Glutamatergic neuron (in vitro differentiated cells): ENCODE data around the gene PITX1. TPM values are rescaled to one million over a fixed set of nuclear protein-coding genes. Genes with fewer than 3 reads are reported as not detected.

Experiments
- DNase-seq: peaks from one replicate; pipeline ENCODE4 v3.0.0; 2022
- H3K27ac Mint-ChIP-seq: one replicate; pipeline ENCODE4 v1.8.0; 2020; ENCODE audit warnings: mild to moderate bottlenecking, mixed read lengths, inconsistent platforms; ENCODE audit not compliant: unreplicated experiment
- H3K27me3 Mint-ChIP-seq: one replicate; pipeline ENCODE4 v1.8.0; 2020; ENCODE audit warnings: mild to moderate bottlenecking, moderate library complexity, mixed read lengths, inconsistent platforms; ENCODE audit not compliant: unreplicated experiment
- H3K36me3 Mint-ChIP-seq: one replicate; pipeline ENCODE4 v1.8.0; 2020; ENCODE audit warnings: mild to moderate bottlenecking, mixed read lengths, inconsistent platforms; ENCODE audit not compliant: unreplicated experiment
- H3K4me1 Mint-ChIP-seq: one replicate; pipeline ENCODE4 v1.8.0; 2020; ENCODE audit warnings: mild to moderate bottlenecking, low read depth, mixed read lengths, inconsistent platforms; ENCODE audit not compliant: unreplicated experiment
- H3K4me3 Mint-ChIP-seq: one replicate; pipeline ENCODE4 v1.8.0; 2020; ENCODE audit warnings: mild to moderate bottlenecking, mixed read lengths, inconsistent platforms; ENCODE audit not compliant: unreplicated experiment
- H3K9me3 Mint-ChIP-seq: one replicate; pipeline ENCODE4 v1.8.0; 2020; ENCODE audit warnings: mild to moderate bottlenecking, moderate library complexity, mixed read lengths, inconsistent platforms; ENCODE audit not compliant: unreplicated experiment
- total RNA-seq: library from RNA; stranded (reverse); fragmentation: NEBNext Ultra II Directional; extraction: Animal tissue kit (Norgen Biotek cat#: 25700); gene quantifications from one replicate; pipeline ENCODE4 v1.2.1, GENCODE V29; 2021; ENCODE audit not compliant: unreplicated experiment
- TF ChIP-seq, protein P1 (sequence below): fragments of 200-600 bp; sonication (generic); IDR thresholded peaks from one replicate; pipeline ENCODE4 v1.5.0; 2021; ENCODE audit not compliant: partially characterized antibody, unreplicated experiment

Gene PITX1
- total RNA-seq, 1 donor from 2014 or later: 0.76 TPM

DNA sequence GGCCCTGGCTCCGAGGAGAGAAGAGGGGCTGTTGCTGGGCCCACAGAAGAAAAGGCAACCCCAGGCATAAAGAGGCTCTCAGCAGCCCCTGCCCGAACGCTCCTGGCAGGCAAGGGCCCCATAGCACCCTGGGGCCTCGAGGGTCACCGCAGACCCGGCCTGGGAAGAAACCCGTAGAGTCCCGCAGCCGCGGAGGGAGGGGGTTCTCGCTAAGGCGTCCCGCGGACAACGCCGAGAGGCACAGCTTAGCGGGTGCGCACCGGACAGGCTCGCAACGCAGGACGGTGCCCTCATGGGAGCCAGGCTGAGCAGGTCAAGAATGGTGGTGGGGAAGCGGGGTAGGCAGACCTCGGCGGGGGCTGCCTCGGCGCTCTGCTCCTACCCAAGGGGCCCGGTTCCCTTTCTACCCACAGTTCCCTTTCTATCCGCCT, 6.7 kb downstream of the PITX1 start:
- no peak overlapping the region for H3K4me3 Mint-ChIP-seq
- no peak for DNase-seq

DNA sequence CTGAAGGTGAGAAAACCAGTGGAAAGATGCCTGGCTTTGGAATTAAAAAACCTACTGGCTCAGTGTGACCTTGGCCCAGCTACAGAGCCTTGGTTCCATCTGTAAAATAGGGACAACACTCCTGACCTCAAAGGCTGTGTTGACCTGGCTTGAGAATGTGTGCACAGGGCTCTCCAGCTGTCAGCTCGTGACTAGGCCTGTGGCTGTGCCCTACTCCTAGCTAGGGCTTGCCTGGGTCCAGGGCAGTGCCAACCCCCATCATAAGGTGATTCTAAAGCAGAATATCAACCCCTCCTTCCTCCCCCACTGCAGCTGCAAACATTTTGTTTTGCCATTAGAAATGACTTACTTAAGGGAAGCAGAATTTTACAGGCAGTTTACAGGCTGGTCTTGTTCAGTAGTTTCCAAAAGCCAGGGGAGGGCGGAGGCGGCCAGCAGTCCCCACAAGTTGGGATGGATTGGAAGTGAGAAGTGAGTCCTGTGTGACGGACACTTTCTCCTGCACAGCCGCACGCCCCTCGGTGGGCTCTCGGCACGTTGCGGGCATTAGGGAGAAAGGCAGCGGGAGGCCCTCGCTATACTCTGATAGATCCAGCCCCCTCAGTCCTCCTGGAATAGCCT, 7.3 kb downstream of the PITX1 start:
- TF ChIP-seq, protein P1, sequence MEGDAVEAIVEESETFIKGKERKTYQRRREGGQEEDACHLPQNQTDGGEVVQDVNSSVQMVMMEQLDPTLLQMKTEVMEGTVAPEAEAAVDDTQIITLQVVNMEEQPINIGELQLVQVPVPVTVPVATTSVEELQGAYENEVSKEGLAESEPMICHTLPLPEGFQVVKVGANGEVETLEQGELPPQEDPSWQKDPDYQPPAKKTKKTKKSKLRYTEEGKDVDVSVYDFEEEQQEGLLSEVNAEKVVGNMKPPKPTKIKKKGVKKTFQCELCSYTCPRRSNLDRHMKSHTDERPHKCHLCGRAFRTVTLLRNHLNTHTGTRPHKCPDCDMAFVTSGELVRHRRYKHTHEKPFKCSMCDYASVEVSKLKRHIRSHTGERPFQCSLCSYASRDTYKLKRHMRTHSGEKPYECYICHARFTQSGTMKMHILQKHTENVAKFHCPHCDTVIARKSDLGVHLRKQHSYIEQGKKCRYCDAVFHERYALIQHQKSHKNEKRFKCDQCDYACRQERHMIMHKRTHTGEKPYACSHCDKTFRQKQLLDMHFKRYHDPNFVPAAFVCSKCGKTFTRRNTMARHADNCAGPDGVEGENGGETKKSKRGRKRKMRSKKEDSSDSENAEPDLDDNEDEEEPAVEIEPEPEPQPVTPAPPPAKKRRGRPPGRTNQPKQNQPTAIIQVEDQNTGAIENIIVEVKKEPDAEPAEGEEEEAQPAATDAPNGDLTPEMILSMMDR: no peak
- Mint-ChIP-seq H3K27me3 (peaks cover 47% of the 10 kb centered on the region), H3K36me3 (peaks cover 5% of the 10 kb centered on the region), H3K9me3 (peaks cover 17% of the 10 kb centered on the region), H3K4me1 (peaks cover 4% of the 10 kb centered on the region), H3K27ac (no peak overlapping the region), H3K4me3 (no peak overlapping the region)
- no peak for DNase-seq

More for the DNA sequence above, 6.7 kb downstream of the PITX1 start:
- H3K27me3 Mint-ChIP-seq: peaks cover 50% of the 10 kb centered on the region
- H3K27ac Mint-ChIP-seq: no peak overlapping the region
- peaks cover 7% of the 10 kb centered on the region for H3K4me1 Mint-ChIP-seq
- peaks cover 17% of the 10 kb centered on the region for H3K9me3 Mint-ChIP-seq
- TF ChIP-seq, protein P1: no peak
- H3K36me3 Mint-ChIP-seq: peaks cover 5% of the 10 kb centered on the region

DNA sequence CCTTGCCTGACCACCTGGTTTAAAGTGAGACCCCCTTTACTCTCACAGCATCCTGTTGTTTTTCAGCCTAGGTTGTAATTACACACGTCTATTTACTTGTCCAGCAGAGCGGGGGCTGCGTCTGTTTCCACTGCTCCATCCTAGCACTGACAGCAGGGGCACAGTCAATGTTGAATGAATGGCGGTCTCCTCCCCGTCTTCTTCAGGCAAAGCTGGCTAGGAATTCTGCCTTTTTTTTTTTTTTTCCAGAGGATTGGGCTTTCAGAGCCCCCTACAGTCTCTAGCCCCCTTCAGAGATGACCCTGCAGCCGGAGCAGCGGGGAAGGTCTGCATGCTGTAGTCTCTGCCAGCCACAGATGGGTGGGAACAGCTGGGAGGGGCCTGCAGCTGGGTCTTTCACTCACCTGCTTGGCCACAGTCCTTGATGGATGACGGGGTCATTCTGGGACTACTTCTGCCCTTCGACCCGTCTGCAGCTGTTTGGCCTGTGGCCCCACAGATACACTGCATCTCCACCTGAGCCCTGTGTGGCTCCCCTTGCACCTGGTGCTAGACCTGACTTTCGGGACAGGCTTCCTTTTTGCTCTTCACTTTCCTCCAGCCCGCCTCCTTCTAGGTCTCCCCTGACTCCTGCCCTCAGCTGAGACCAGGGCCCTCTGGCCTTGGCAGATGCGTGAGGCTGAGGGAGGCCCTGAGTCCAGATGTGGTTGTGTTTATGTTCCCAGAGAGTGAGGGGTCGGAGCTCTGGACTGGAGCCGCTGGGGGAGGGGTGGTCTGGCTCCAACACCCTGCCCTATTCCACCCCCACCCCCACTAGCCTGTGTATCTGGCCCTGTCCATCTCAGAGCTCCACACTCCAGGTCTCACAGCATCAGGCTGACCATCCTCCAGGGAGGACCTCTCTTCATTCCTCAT, 8.0 kb downstream of the PITX1 start:
- TF ChIP-seq, protein P1: no peak
- no peak for DNase-seq
- Mint-ChIP-seq H3K4me3 (no peak overlapping the region), H3K27me3 (peaks cover 45% of the 10 kb centered on the region), H3K9me3 (peaks cover 17% of the 10 kb centered on the region), H3K27ac (no peak overlapping the region), H3K36me3 (peaks cover 5% of the 10 kb centered on the region), H3K4me1 (peaks cover 2% of the 10 kb centered on the region)

DNA sequence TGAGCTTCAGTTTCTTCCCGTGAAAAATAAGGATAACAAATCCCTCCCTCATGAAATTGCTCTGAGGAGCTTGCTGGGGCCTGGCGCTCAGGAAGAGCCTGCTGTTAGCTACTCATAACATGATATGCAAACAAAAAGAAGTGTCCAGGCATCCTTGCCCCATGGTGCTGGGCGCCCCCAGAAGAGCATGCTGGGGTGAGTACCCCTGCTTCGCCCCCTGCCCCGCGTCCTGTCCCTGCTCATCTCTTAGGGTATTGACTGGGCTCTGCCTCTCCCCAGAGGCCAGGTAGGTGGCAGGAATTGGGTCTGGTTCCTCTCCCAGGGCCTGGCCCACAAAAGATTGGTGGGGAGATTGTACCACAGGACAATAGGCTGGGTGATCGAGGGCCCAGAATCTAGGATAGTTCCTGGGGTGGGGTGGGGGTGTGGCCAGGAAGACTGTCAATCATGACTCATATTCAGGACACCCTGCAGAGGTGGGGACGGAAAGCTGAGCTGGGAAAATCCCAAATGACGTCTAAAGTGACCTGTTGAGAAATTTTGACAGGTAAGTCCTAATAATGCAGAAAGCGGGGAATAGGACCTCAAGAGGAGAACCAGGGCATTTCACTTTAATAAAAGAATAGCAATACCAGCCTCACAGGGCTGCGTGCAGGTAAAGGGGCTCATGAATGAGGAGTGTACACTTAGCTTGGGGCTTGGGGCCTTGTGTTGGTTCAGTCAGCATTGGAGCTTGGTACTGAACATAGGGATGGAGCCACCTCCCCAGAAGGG, 8.9 kb downstream of the PITX1 start:
- peaks cover 5% of the 10 kb centered on the region for H3K36me3 Mint-ChIP-seq
- peaks cover 2% of the 10 kb centered on the region for H3K4me1 Mint-ChIP-seq
- H3K4me3 Mint-ChIP-seq: no peak overlapping the region
- TF ChIP-seq, protein P1: no peak
- DNase-seq: no peak
- H3K9me3 Mint-ChIP-seq: peaks cover 17% of the 10 kb centered on the region
- H3K27me3 Mint-ChIP-seq: peaks cover 38% of the 10 kb centered on the region
- H3K27ac Mint-ChIP-seq: no peak overlapping the region
